ENCODE measurements around the gene LGI4. TPM values are rescaled to one million over a fixed set of nuclear protein-coding genes. Genes with fewer than 3 reads are reported as not detected.

The LGI4 gene
- total and polyA plus RNA-seq, 12 donors: 0.17 to 22.4 (median 1.5) TPM

DNA sequence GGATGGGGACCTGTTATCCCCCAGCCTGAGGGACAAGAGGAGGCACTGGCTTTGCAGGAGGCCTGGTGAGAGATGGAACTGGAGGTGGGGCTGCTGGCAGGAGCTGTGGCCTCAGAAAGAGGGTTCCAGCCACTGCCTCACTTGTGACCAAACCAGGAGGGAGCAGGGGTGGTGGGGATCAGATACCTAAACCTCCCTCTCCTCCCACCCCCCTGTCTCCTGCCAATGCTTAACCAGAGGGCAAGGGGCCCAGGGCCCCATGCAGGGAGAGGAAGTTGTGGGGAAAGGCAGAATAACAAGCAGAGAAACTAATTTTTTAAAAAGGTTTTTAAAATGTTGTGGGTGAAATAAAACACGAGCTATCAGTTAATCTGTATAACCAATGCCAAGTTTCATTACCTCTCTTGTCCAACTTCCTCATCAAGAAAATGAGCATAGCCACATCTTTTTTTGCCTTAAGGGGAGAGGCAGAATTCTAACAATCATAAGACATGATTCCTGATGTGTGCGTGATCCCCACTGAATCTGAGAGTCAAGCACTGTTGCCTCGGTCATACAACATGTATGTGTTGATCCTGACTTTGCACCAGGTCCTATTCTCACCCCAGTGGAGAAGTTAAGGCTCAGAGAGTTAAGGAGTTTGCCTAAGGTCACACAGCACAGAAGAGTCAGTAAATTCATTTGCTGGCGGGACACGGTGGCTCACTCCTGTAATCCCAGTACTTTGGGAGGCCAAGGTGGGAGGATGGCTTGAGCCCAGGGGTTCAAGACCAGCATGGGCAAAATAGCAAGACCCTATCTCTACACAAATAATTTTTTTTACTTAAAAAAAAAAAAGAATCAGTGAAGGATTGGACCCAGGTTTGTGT lies 32.6 kb upstream of the LGI4 start:
- peak in 1 of 7 donors; percentile 10 for DNase-seq
- intact Hi-C loops (cut with DNase I): no loop called here
- no peaks in the 10 kb centered on the region for H3K4me1 ChIP-seq (replicated peaks in 1 of 2)
- TF ChIP-seq CTCF (IDR thresholded peaks at IDR 0.05) (no peak), POLR2A (IDR thresholded peaks at IDR 0.05) (no peak)
- no peak overlapping the region for H3K4me3 ChIP-seq
- no peaks in the 10 kb centered on the region for H3K27me3 ChIP-seq
- H3K27ac ChIP-seq: no peak overlapping the region
- H3K9me3 ChIP-seq (replicated peaks in 1 of 3): peaks cover 0 to 2% (median 0%) of the 10 kb centered on the region in 3 donors
- WGBS, 4 donors: 74 to 83% (median 76%) methylated on average over 5 of the region's 5 CpGs
- H3K36me3 ChIP-seq (replicated peaks in 1 of 2): no peaks in the 10 kb centered on the region

- Histone ChIP-seq H3K27ac (no peak overlapping the region), H3K9me3 (replicated peaks in 1 of 3) (peaks cover 0 to 7% (median 0%) of the 10 kb centered on the region in 3 donors), H3K4me3 (no peak overlapping the region), H3K4me1 (replicated peaks in 1 of 2) (no peaks in the 10 kb centered on the region), H3K36me3 (replicated peaks in 1 of 2) (no peaks in the 10 kb centered on the region), H3K27me3 (no peaks in the 10 kb centered on the region)
- intact Hi-C loops (cut with DNase I): no loop called here
- DNase-seq: no peak
- TF ChIP-seq CTCF (IDR thresholded peaks at IDR 0.05): no peak
- WGBS, 4 donors: 87 to 96% (median 88%) methylated on average over 7 of the region's 7 CpGs
These were observed 31.5 kb upstream of the LGI4 start for GRCh38 chr19:35166100-35167063.

- H3K4me3 ChIP-seq: no peak overlapping the region
- no peaks in the 10 kb centered on the region for H3K27me3 ChIP-seq
- H3K36me3 ChIP-seq (replicated peaks in 1 of 2): no peaks in the 10 kb centered on the region
- TF ChIP-seq POLR2A (IDR thresholded peaks at IDR 0.05): no peak
- TF ChIP-seq CTCF (IDR thresholded peaks at IDR 0.05): no peak
- peaks cover 0 to 7% (median 0%) of the 10 kb centered on the region in 3 donors for H3K9me3 ChIP-seq (replicated peaks in 1 of 3)
- intact Hi-C loops (cut with DNase I): no loop called here
- no peaks in the 10 kb centered on the region for H3K4me1 ChIP-seq (replicated peaks in 1 of 2)
- no peak for DNase-seq
- H3K27ac ChIP-seq: no peak overlapping the region
- WGBS, 4 donors: 53 to 73% (median 69%) methylated on average over 5 of the region's 5 CpGs
These were observed 30.6 kb upstream of the LGI4 start for GRCh38 chr19:35165200-35166058.
